Epidermal melanocyte (primary cell): ENCODE results near the gene MAD1L1.
"Not testable (repeated sequence)": the region's sequence is repeated elsewhere in the genome, so short reads cannot be mapped to it uniquely, and the experiment has no call there.

Experiments used
- DNase-seq: peaks from one replicate; pipeline ENCODE4 v3.0.0; 2011; ENCODE audit warnings: low spot score; ENCODE audit not compliant: insufficient read length

The MAD1L1 gene

DNA sequence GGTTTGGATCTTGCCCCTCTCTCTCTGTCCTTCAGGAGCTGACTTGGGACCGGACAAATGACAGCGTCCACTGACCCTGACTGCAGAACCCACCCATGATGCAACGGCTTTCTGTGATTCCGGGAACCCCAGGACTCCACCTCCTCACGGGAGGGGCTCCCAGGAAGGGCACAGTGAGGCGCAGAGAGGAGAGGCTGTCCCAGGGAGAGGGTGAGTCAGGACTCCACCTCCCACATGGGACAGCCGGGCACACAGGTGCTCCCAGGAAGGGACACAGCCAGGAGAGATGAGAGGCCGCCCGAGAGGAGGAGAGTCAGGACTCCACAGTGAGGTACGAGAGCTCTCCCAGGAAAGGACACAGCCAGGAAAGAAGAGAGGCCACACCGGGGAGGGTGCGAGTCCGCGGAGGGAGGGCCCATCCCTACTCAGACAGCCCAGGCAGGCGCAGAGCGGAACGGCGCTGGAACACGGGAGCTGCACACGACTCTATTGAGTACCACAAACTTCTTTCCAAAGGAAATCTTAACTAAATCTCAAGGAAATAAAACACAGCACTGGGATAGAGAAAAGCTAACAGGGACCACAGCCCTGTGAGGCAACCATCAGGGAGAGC, 162.5 kb downstream of the MAD1L1 start:
- DNase-seq, result no peak

DNA sequence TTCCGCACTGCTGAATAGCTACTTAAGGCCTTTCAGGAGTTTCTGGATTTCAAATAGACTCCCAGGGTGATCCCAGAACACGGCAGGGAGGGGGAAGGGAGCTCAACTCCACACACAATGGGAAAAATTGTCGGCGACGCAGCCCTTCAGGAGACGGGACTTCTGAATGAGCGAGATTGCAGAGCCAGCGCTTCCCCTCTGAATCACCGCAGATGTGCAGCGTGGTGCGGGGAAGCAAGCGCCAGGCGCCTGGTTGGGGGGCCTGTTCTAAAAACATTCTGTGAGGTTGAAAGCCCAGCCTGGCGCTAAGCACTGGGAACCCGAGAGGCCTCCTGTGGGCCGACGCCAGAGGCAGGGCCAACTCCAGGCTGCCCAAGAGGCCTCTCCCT, 163.3 kb downstream of the MAD1L1 start:
- DNase-seq, result no peak

DNA sequence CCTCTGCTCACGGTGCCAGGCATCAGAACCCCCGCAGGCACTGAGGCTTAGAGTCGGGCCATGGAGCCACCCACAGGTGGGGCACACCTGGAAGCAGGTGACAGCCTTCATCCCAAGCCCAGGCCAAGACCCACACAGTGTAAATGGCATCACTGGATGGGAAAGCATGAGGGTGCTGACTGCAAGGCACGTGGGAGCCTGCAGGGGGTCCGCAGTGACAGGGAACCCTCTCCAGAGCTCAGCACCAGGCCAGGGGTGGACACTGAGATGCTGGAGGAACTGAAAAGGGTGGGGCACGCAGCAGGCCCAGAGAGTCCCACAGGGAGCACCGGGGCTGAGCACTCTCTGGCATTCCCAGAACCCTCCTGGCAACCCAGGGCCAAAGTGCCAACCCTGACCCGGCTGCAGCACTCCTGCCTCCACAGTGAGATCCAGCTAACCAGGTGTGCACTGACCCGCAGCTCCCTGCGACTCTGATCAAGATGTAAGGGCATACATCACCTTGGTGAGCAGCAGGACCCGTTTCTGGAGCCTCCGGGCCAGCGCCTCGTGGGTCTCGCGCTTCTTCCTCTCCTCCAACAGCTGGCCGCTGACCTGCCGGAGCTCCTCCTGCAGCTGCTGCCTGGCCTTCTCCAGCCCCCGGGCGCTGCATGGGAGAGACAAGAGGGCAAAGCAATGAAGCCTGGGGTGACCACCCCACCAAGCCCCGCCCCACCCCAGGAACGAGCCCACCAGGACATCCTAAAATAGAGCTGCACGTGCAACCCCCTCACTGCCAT, 163.9 kb downstream of the MAD1L1 start:
- DNase-seq, result no peak

DNA sequence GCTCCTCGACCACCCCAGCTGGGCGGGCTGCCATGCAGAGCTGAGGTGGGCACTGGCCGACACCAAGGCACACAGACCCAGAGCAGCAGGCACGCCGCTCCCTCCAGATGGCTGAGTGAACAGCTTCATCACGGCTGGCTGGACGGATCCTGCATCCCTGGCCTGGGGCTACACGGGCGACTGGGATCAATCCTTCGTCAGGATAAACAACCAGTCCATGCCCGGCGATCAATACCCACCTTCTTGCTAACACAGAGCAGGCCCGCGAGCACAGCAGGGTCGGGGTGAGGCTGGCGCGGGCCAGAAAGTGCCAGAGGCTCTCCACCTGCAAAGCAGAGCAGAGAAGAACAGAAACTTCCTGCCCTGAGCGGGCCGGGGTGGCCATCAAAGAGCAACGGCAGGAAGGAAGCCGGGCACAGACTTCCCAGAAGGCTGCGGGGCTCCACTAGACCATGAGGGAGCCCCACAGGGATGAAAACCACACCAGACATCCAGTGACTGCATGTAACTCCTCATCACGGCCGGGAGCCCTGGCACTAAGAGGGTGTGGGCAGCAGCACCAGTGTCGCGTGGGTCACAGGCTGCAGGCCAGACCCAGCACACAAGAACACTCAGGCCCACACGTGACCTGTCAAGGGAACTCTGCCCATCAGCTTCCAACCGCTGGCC, 166.4 kb downstream of the MAD1L1 start:
- DNase-seq, result no peak

DNA sequence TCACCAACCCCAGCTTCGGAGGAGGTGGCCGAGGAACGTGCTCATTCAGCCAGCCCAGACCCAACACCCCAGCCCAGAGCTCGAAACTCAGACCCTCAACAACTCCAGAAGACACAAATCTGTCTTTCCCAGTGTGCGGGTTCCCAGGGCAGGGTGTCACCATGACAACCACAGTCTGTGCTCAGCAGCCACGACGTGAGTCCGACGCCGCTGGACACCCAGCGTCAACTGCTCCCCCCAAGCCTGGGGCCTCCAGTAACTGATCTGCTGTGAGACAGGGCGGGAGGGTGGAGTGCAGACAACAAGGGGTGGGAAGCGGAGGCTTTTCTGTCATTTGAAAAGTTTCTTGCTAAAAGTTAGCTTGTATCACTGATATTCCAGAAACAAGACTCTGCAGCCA, 167.2 kb downstream of the MAD1L1 start:
- DNase-seq, result no peak

DNA sequence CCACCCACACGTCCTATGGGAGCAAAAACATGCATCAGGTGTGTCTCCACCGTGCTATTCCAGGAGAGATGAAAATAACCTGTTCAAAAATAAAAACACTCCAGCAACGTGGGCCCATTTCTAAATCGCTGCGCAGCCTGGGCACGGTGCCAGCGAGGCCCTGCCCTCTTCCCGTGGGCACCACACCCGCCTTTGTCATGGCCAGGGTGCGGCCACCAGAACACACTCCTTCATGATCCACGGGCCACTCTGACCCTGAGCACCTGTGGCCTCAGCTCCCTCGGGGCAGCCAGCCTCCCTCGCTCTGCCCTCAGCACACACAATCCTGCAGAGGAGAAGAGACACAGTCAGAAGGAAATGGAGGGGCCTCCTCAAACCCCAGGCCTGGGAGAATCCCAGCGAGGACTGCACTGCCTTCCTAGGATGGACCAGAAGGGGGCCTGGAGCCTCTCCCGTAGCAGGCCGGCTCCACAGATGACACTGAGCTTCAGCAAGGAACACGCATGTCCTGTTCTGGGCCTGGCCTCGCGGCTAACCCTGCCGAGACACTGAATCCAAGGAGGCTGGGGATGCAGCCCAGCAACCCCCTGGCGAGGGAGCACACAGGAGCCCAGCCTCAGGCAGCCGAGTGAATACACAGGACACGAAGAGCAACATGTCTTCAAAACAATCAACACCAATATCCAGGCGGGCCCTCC, 169.0 kb downstream of the MAD1L1 start:
- DNase-seq, result no peak

DNA sequence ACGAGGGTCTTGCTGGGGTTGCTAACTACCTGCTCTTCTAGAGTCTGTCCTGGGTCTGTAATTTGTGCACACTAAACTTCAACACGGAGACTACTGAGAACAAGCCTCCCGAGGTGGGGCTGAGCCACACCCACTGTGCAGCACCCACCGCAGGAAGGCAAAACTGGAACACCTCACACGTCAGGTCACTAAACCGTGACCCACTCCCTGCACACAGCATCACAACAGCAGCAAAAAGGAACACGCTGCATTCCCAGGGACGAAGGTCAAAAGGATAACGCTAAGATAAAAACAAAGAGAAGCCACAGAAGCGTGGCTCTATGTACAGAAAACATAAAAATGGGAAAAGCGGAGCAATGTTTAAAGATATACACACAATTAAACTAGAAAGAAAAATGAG, 170.1 kb downstream of the MAD1L1 start:
- DNase-seq, result no peak

DNA sequence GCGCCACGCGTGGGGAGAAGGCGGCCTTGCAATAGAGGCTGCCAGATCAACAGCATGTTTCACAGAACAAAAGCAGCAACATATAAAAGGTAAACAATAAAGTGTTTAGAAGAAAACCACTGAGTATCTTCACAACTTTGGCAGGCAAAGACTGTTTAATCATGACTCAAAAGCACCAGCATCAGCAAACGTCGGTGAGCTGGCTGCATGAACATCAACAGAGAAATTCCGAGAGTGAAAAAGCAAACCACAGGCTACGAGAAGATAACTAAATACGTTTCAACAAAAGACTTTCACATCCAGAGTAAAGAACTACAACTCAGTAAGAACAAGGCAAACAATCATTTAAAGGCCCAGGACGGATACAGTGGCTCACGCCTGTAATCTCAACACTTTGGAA, 172.0 kb downstream of the MAD1L1 start:
- DNase-seq, result no peak

DNA sequence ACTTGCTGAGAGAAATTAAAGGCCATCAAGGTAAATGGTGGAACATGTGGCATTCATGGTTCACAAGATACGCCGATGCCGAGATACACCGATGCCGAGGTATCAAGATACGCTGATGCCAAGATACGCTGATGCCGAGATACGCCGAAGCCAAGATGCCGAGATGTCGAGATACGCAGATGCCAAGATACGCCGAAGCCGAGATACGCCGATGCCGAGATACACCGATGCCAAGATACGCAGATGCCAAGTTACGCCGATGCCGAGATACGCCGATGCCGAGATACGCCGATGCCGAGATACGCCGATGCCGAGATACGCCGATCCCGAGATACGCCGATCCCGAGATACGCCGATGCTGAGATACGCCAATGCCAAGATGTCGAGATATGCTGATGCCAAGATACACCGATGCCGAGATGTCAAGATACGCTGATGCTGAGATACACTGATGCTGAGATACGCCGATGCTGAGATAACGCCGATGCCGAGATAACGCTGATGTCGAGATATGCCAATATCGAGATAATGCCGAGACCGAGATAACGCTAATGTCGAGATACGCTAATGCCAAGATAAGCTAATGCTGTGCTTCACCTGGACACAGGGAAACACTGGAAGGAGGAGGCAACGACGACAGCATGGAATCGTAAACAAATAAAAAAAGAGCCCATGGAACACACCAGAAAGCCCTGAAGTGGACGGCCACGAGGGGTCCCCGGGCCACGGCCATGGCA, 172.6 kb downstream of the MAD1L1 start:
- no peak for DNase-seq

DNA sequence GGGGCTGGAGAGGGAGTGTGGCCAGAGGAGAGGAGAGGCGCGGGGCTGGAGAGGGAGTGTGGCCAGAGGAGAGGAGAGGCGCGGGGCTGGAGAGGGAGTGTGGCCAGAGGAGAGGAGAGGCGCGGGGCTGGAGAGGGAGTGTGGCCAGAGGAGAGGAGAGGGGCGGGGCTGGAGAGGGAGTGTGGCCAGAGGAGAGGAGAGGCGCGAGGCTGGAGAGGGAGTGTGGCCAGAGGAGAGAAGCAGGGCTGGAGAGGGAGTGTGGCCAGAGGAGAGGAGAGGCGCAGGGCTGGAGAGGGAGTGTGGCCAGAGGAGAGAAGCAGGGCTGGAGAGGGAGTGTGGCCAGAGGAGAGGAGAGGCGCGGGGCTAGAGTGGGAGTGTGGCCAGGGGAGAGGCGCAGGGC, 174.5 kb downstream of the MAD1L1 start:
- not testable (repeated sequence) for DNase-seq

DNA sequence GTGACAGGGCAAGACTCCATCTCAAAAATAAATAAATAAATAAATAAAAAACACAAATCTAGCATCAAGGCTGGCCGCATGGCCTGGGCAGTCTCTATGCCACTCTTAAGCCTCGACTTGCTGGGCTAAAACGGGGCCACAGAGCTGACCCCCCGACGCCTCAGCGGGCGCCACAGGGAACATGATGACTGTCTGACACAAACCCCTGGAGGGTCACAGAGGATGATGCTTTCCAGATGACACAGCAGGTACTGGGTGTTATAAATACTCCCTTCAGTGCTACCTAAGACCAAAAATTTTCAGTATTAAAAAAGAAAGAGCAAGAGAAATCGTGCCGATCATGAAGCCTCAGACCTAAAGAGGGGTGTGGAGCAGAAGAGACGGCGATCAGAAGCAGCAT, 176.8 kb downstream of the MAD1L1 start:
- DNase-seq, result no peak

DNA sequence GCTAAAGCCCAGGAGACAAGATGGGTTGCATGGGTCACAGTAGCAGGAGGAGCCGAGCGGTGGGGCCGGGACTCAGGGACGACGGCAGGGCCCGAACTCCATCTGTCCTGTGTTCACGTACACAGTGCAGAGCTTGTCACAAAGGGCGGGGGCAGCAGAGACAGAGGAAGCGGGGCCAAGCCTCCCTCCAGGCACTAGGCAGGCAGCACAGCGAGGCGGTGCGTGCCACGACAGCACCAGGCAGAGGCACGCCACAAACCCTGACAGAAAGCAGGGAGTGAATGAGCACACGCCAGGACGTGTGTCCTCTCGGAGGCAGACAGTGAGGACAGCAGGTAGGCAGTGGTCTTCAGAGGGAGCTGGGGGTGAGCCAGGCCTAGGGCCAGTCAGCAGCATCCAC, 177.8 kb downstream of the MAD1L1 start:
- no peak for DNase-seq

DNA sequence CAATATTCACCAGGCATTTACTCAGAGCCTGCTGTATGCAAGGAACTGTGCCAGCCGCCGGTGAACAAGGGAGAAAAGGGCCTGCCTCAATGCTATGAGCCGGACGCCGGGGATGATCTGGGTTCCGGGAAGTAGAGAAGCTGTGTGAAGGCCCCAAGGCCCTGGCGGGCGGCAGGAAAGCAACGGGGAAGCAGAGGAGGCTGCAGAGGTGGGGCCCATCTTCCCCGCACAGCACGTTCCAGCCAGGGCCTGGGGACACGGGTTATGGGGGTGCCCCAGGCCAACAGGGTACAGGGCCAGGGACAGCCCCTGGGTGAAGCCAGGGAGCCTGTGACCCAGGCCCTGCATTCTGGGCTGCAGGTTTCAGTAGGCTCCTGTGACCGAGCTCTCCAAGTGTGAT, 179.3 kb downstream of the MAD1L1 start:
- no peak for DNase-seq

DNA sequence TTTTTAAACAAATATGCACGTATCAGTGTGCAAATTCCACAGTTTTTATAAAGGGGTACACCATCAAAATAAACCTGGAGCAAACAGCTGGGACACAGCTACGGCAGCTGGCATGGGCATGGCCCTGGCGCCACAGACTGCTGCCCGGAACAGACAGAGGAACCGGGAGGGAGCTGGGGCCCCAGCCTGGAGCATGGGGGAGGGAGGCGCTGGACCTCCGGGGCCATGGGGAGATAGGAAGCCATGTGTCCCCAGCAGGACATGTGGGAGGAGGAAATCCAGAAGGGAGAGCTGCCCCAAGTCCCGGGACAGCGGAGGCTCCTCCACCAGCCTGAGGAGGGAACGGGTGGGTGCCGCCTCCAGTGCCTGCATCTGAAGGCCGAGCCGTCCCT, 180.1 kb downstream of the MAD1L1 start:
- no peak for DNase-seq

DNA sequence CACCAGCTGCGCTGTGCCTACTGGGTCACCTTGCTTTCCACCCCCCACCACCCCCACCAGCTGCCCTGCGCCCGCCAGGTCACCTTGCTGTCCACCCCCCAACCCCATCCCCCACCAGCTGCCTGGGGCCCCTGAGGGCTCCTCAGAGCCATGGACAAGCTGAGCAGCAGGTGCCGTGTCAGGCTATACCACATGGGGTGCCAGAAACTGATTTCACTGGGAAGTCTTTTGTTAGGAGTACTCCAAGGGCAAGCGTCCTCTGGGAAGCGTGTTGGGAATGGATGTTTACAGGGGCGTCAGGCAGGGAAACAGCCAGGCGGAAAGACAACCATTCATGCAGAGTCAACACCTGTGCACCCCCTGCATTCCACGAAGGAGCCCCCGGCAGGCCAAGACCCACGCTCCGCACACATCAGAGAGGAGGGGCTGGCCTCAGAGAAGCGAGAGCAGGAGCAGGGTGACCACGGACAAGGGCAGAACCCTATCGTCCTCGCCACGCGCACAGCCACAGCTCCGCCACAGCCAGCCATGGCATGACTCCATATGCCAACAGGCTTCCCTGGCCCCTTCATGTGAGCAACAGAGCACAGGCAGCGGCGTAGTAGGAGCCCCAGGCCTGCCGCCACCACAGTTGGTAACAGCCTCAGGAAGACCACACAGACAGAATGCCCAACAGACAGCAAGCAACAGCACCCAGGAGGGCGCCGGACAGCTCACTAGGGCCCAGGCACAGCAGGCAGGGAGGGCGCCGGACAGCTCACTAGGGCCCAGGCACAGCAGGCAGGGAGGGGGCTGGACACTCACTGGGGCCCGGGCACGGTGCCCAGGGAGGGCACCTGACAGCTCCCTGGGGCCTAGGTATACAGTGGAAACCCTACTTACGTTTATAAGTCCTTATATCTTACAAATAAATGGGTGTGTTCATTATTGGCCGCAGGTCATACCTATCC, 180.8 kb downstream of the MAD1L1 start:
- no peak for DNase-seq

DNA sequence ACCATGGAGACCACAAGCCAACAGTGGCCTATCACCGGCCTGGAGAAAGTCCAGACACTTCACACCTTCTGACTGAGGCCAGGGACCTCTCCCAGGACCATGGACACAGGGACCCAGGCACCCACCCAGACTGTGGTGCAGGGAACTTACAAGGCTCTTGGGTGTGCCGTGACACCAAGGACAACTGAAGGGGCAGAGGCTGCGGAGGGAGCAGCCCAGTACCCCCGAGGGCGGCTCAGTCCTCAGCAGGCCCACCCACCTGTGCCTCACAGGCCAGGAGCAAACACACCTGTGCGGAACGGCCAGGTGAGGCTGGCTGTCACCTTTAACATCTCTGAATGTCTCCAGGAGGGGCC, 182.3 kb downstream of the MAD1L1 start:
- DNase-seq, result no peak

DNA sequence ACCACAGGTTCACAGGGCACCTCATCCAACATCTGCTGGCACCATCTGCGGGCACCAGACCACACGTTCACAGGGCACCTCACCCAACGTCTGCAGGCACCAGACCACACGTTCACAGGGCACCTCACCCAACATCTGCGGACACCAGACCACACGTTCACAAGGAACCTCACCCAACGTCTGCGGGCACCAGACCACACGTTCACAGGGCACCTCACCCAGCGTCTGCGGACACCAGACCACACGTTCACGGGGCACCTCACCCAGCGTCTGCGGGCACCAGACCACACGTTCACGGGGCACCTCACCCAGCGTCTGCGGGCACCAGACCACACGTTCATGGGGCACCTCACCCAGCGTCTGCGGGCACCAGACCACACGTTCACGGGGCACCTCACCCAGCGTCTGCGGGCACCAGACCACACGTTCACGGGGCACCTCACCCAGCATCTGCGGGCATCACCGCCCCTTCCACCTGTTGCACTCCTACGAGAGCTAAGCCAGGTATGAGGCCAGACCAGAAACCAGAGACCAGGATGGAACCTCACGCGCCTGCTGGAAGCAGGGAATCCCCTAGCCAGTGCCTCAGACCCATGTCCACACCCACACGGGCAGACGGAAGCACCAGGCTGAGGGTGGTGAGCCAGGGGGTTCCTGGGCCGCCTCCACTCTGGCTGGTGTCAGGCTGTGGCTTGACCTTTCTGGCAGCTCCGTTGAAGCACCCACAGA, 182.8 kb downstream of the MAD1L1 start:
- DNase-seq, result no peak

DNA sequence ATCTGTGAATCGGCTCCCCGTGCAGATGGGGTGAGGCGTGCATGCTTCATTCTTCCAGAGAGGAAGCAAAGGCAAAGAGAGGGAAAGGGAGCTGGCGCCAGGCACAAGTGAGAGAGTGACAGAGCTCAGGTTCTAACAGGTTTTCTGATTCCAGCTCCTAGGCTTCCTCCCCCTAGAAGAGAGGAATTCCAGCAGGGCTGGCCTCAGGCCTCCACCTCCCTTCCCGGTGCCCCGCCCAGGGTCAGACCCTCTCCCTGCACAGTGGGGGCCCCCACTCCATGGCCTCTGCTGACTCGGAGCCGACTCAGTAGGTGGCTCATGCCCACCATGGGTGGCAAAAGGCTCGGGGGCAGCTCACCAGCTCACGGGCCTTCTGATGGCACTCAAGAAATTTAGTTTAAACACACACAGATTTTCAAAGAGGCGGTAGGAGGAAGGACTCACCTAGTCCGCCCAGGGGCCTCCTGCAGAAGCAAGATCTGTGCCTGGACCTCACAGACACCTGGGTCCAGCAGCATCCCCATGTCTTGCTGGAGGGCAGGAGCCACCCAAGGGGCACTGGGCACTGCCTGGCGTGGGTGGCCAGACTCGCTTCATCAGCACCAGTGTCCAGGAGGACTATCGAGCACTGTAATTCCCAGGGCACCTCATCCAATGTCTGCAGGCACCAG, 183.5 kb downstream of the MAD1L1 start:
- no peak for DNase-seq

DNA sequence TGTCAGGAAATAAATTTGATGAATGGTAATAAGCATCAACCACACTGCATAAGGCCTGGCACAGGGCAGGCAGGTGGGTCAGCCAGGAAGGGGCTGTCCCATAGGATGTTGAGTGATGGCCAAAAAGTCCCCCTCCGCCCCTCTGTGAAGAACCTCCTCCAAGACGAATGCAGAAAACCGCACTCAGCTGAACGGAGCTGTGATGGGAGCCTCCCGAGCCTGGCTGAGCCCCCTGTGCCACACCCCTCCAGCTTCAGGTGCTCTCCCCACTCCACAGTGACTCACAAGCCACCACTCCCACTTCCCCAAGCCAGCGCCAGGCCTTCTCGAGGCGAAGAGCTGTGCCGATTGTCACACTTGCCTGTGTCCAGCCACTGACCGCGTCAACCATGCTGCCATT, 184.2 kb downstream of the MAD1L1 start:
- no peak for DNase-seq
